GM10248 (cell line): ENCODE data around the gene PUS1.

Experiments used
- CTCF ChIA-PET: fragments of 300-600 bp; sonication (Branson Sonifier 250); formaldehyde crosslinking; extraction: SDS; loops from one replicate; lab custom pipeline; 2021; ENCODE audit warnings: antibody characterized with exemption; lab: Yijun Ruan, JAX
- POLR2A ChIA-PET: fragments of 350-650 bp; sonication (Branson Sonifier 250); formaldehyde crosslinking; extraction: SDS; loops from one replicate; lab custom pipeline; 2020; ENCODE audit warnings: antibody characterized with exemption; lab: Yijun Ruan, JAX
- DNase-seq: peaks from one replicate; pipeline ENCODE4 v3.0.0; 2012; ENCODE audit errors: extremely low spot score
- TF ChIP-seq, protein P1 (sequence below): IDR thresholded peaks from 2 replicates; pipeline ENCODE4 v1.5.1; 2012; ENCODE audit warnings: mild to moderate bottlenecking, low read depth; ENCODE audit errors: extremely low read depth, missing control alignments, control extremely low read depth

Gene PUS1

DNA sequence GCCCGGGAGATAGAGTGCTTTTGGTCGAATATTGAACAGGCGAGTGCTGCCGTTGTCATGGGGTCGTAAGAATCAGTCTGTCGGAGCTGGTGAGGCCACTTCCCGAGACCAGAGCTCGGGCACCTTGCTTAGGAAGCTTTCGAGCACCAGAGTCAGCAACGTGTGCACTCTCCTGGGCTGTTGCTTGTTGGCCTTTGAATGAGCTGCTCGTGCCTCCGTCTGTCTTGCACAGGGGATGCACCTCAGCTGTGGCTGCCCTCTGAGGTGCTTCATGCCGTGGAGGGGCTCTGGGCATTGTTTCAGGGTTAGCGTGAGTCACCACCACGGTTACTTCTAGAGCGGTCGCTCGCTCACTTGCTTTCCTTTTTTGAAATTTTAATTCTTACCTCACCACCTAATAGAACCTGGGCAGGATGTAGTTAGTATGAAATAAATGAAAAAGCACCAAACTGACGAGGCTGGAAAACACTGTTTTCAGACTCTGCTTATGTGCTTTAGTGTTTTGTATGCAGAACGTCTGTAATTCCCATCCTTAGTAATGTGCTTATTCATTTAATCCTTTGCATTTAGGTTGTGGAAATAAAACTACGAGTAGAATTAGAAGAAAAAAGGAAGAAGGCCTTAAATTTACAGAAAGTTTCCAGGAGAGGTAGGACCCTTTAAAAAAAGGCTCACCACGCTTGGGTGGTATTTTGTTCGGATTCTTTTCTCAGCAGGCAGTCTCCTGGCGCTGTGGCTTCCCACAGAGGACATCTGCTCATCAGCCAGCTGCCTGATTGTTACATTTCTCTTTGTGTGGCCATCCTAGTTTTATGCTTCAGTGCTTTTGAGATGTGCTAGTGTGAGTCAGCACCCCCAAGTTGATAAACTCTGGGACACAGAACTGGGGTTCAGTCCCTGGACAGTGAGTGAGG is 61.2 kb downstream of the PUS1 start:
- ChIA-PET CTCF (no interaction called here), POLR2A (no interaction called here)
- TF ChIP-seq, protein P1, sequence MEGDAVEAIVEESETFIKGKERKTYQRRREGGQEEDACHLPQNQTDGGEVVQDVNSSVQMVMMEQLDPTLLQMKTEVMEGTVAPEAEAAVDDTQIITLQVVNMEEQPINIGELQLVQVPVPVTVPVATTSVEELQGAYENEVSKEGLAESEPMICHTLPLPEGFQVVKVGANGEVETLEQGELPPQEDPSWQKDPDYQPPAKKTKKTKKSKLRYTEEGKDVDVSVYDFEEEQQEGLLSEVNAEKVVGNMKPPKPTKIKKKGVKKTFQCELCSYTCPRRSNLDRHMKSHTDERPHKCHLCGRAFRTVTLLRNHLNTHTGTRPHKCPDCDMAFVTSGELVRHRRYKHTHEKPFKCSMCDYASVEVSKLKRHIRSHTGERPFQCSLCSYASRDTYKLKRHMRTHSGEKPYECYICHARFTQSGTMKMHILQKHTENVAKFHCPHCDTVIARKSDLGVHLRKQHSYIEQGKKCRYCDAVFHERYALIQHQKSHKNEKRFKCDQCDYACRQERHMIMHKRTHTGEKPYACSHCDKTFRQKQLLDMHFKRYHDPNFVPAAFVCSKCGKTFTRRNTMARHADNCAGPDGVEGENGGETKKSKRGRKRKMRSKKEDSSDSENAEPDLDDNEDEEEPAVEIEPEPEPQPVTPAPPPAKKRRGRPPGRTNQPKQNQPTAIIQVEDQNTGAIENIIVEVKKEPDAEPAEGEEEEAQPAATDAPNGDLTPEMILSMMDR: no peak

DNA sequence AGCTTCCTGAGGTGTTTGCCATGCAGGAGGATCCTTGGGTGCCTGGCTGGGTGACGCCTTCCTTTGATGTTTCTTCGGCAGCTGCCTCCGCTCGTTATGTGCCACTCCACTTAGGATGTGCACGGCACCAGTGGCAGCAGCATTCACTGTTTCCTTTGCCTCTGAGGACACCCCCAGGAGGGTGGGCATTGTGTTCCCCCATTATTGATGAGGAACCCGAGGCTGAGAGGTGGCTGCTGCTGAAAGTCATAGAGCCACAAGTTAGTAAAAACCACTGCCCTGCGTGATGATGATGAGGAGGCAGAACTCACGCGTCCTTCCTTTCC is 61.9 kb downstream of the PUS1 start:
- TF ChIP-seq, protein P1: no peak
- no peak for DNase-seq
- ChIA-PET CTCF (no interaction called here), POLR2A (no interaction called here)

More for the DNA sequence above, 61.2 kb downstream of the PUS1 start:
- no peak for DNase-seq

DNA sequence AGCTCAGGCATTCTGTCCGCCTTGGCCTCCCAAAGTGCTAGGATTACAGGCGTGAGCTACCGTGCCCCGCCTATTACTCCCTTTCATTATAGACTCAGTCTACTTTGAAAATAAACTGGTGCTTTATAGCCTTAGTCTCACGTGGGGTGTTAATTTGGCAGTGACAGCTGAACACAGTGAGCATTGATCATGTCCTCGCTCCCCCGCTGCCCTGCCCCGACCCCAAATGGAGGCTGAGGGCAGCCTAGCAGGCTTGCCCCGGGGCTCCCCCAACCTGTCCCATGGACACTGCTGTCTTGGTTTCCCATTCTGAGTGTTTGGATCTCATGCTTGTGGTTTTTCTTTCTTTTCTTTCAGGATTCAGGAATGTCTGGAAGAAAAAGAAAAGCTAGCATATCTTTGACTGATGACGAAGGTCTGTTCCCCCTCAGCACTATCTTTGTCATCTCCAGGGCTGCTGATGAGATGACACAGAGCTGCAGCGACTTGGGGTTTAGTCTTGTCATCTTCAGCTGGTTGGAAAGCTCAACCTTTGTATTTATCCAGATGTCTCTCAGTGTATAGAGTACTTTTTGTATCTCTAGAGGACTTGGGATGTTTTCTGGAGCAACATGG is 62.8 kb downstream of the PUS1 start:
- DNase-seq: no peak
- ChIA-PET POLR2A (no interaction called here), CTCF (no interaction called here)
- TF ChIP-seq, protein P1: no peak

DNA sequence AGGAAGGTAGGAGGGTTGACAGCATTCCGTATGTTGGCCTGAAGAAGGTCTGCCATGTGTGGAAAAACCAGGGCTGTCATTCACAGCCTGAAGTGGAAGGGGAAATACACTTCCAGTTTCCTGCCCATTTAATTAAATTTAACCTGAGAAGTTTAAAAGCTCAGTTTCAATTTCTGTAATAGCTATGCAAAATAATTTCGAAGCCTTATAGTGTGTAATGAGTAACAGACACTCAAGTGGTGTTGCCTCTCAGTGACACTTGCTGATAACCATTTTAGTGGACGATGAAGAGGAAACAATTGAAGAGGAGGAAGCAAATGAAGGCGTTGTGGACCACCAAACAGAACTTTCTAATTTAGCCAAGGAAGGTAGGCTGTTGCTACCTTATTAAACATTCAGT is 65.5 kb downstream of the PUS1 start:
- TF ChIP-seq, protein P1: no peak
- DNase-seq: peak; percentile 66
- CTCF ChIA-PET: interaction anchor here (0.6 kb wide), 1 partner anchor 14 kb away, joined by 3 read pairs; no protein-coding TSS in a partner anchor
- POLR2A ChIA-PET: no interaction called here
